Spleen (tissue), 7 donors: ENCODE results near the gene KLHL6.

Experiments
- POLR2AphosphoS5 ChIP-seq, 3 donors: sonication (generic); formaldehyde crosslinking; IDR thresholded peaks; one replicate each; pipeline ENCODE4 v1.5.1; 2017; ENCODE audit warnings: antibody characterized with exemption in 3 of 3
- TF ChIP-seq, protein P1 (sequence below), 11 experiments: fragments of 200-600 bp in 7 of 11; fragments of 450-650 bp in 4 of 11; sonication (generic) in 4 of 11; IDR thresholded peaks in 8 of 11; conservative IDR thresholded peaks in 3 of 11; 1 replicate in 7 of 11; 2 replicates in 4 of 11; pipeline versions ENCODE4 v1.4.0 to v1.8.0; 2016 to 2021; ENCODE audit warnings: antibody characterized with exemption in 11 of 11, inconsistent platforms in 4 of 11, mild to moderate bottlenecking in 1 of 11
- donor health status: DM: no; HTN: no; CAD: no; lungs with moderate emphysema.
- donor health status: DM: no; HTN: no; CAD: no.
- donor health status: DM: no; HTN: no; CAD: no.

GRCh38 chr3:183475016-183475763 lies 80.3 kb downstream of the KLHL6 start:
- TF ChIP-seq, protein P1, sequence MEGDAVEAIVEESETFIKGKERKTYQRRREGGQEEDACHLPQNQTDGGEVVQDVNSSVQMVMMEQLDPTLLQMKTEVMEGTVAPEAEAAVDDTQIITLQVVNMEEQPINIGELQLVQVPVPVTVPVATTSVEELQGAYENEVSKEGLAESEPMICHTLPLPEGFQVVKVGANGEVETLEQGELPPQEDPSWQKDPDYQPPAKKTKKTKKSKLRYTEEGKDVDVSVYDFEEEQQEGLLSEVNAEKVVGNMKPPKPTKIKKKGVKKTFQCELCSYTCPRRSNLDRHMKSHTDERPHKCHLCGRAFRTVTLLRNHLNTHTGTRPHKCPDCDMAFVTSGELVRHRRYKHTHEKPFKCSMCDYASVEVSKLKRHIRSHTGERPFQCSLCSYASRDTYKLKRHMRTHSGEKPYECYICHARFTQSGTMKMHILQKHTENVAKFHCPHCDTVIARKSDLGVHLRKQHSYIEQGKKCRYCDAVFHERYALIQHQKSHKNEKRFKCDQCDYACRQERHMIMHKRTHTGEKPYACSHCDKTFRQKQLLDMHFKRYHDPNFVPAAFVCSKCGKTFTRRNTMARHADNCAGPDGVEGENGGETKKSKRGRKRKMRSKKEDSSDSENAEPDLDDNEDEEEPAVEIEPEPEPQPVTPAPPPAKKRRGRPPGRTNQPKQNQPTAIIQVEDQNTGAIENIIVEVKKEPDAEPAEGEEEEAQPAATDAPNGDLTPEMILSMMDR (IDR thresholded peaks at IDR 0.05 in 8 of 11, conservative IDR thresholded peaks at IDR 0.05 in 3 of 11), result no peak
- no peak for TF ChIP-seq POLR2AphosphoS5 (IDR thresholded peaks at IDR 0.05)
